ENCODE measurements around the gene XRN2. TPM values are rescaled to one million over a fixed set of nuclear protein-coding genes. Genes with fewer than 3 reads are reported as not detected.

Gene XRN2
- total RNA-seq, 1 experiment from 2014 or later, result 76.8 TPM

DNA sequence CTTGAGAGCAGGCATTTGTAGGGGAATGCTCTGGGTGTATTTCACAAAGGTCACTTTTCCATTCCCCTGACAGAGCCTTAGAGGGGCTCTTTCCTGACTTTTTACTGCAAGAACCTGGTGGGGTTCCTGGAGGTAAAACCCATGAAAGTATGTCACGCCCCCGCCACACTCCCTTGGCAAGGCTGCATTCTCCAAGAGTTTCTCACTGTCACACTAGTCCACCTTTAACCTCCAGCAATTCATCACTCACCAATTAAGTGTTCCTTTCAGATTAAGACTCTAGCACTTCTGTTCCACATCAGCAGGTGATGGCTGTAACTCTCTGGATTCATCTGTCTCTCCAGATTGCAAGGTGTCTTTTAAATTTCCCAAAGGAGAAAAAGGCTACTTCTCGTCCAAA is 126.9 kb downstream of the XRN2 start:
- Histone ChIP-seq H3K9me2 (replicated peaks; ENCODE audit: low read length) (no peaks in the 10 kb centered on the region), H3K9ac (ENCODE audit: low read length) (no peak overlapping the region), H3K36me3 (ENCODE audit: low read depth, low read length) (no peaks in the 10 kb centered on the region), H2AFZ (ENCODE audit: low read length) (no peak overlapping the region), H3K27ac (ENCODE audit: low read length) (no peak overlapping the region), H3F3A (ENCODE audit: low read length, unreplicated experiment) (no peaks in the 10 kb centered on the region), H3K27me3 (ENCODE audit: low read length) (no peaks in the 10 kb centered on the region), H4K20me1 (ENCODE audit: low read length) (no peaks in the 10 kb centered on the region), H3K4me1 (ENCODE audit: insufficient read depth, low read length) (peaks cover 12% of the 10 kb centered on the region), H3K79me2 (ENCODE audit: low read length) (no peaks in the 10 kb centered on the region), H3K4me3 (ENCODE audit: low read length) (no peak overlapping the region), H3K4me2 (ENCODE audit: low read length) (no peak overlapping the region), H3K9me3 (ENCODE audit: low read length) (peaks cover 2% of the 10 kb centered on the region; the same call in 1 of the 2 replicates)
- DNase-seq (no peak), ATAC-seq (no peak)
- POLR2A ChIA-PET (ENCODE audit: unreplicated experiment), result no interaction called here
- CTCF ChIA-PET, result no interaction called here
- TF ChIP-seq EZH2phosphoT487 (IDR thresholded peaks at IDR 0.05; ENCODE audit: borderline replicate concordance, low read length) (no peak), EZH2 (IDR thresholded peaks at IDR 0.05; ENCODE audit: low read length, unreplicated experiment) (no peak), CTCF (conservative IDR thresholded peaks at IDR 0.05; ENCODE audit: low read depth, low read length) (no peak)
- intact Hi-C loops (cut with micrococcal nuclease), result no loop called here
- BruUV-seq (replicated peaks), result no TSS peak

GRCh38 chr20:21432911-21433310 is 129.8 kb downstream of the XRN2 start:
- peaks cover 31% of the 10 kb centered on the region for H3K4me1 ChIP-seq (ENCODE audit: insufficient read depth, low read length)
- H3K4me3 ChIP-seq (ENCODE audit: low read length), result no peak overlapping the region
- no peak overlapping the region for H2AFZ ChIP-seq (ENCODE audit: low read length)
- ChIA-PET POLR2A (ENCODE audit: unreplicated experiment) (no interaction called here), CTCF (no interaction called here)
- no peak overlapping the region for H3K9ac ChIP-seq (ENCODE audit: low read length)
- no peak for TF ChIP-seq EZH2 (IDR thresholded peaks at IDR 0.05; ENCODE audit: low read length, unreplicated experiment)
- no peak for TF ChIP-seq CTCF (conservative IDR thresholded peaks at IDR 0.05; ENCODE audit: low read depth, low read length)
- TF ChIP-seq EZH2phosphoT487 (IDR thresholded peaks at IDR 0.05; ENCODE audit: borderline replicate concordance, low read length), result no peak
- H3K79me2 ChIP-seq (ENCODE audit: low read length), result no peaks in the 10 kb centered on the region
- 0 out of 2 replicates have a peak, but pooled peaks cover 3% of the 10 kb centered on the region for H3K9me2 ChIP-seq (replicated peaks; ENCODE audit: low read length)
- H3K9me3 ChIP-seq (ENCODE audit: low read length), result no peaks in the 10 kb centered on the region
- no peaks in the 10 kb centered on the region for H4K20me1 ChIP-seq (ENCODE audit: low read length)
- ATAC-seq, result no peak
- H3K36me3 ChIP-seq (ENCODE audit: low read depth, low read length), result no peaks in the 10 kb centered on the region
- no peaks in the 10 kb centered on the region for H3F3A ChIP-seq (ENCODE audit: low read length, unreplicated experiment)
- intact Hi-C loops (cut with micrococcal nuclease), result no loop called here
- H3K4me2 ChIP-seq (ENCODE audit: low read length), result no peak overlapping the region
- H3K27me3 ChIP-seq (ENCODE audit: low read length), result no peaks in the 10 kb centered on the region
- BruUV-seq (replicated peaks), result no TSS peak
- H3K27ac ChIP-seq (ENCODE audit: low read length), result no peak overlapping the region
- peak; percentile 52 for DNase-seq

DNA sequence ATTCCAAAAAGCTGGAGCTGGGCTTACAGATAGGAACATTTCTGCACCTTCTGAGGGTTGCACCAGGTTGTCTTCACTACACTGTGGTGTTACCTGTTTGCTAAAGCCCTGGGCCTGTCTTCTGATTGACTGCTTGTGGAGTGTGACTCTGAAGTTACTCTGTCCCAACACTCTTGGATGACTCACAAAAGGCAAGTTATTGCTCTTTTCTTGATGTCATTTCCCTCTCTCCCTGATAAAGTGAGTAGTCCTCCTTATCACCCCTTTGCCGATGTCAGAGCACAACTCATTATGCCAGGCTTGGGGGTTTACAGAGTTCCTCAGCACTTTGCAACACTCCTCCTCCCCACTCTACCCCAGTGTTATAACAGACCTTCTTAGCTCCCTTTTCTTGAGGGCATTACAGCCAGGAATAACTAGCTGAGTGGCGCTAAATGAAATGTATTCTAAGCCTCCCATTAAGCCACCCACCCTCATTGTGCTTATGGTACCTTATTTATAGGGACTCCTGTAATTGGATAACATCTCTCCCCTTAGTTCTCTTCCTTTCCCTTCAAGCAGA is 130.3 kb downstream of the XRN2 start:
- H3K9me3 ChIP-seq (ENCODE audit: low read length), result no peaks in the 10 kb centered on the region
- H3K9ac ChIP-seq (ENCODE audit: low read length), result no peak overlapping the region
- H3K4me1 ChIP-seq (ENCODE audit: insufficient read depth, low read length), result peaks cover 31% of the 10 kb centered on the region
- H3K79me2 ChIP-seq (ENCODE audit: low read length), result no peaks in the 10 kb centered on the region
- DNase-seq, result peak; percentile 56
- H3K4me3 ChIP-seq (ENCODE audit: low read length), result no peak overlapping the region
- TF ChIP-seq CTCF (conservative IDR thresholded peaks at IDR 0.05; ENCODE audit: low read depth, low read length), result no peak
- TF ChIP-seq EZH2 (IDR thresholded peaks at IDR 0.05; ENCODE audit: low read length, unreplicated experiment), result no peak
- TF ChIP-seq EZH2phosphoT487 (IDR thresholded peaks at IDR 0.05; ENCODE audit: borderline replicate concordance, low read length), result no peak
- H3K27me3 ChIP-seq (ENCODE audit: low read length), result no peaks in the 10 kb centered on the region
- intact Hi-C loops (cut with micrococcal nuclease), result no loop called here
- H3F3A ChIP-seq (ENCODE audit: low read length, unreplicated experiment), result no peaks in the 10 kb centered on the region
- no TSS peak for BruUV-seq (replicated peaks)
- H3K4me2 ChIP-seq (ENCODE audit: low read length), result no peak overlapping the region
- H3K9me2 ChIP-seq (replicated peaks; ENCODE audit: low read length), result 0 out of 2 replicates have a peak, but pooled peaks cover 3% of the 10 kb centered on the region
- ATAC-seq, result peak; percentile 45
- CTCF ChIA-PET, result no interaction called here
- POLR2A ChIA-PET (ENCODE audit: unreplicated experiment), result no interaction called here
- H4K20me1 ChIP-seq (ENCODE audit: low read length), result no peaks in the 10 kb centered on the region
- no peak overlapping the region for H3K27ac ChIP-seq (ENCODE audit: low read length)
- no peak overlapping the region for H2AFZ ChIP-seq (ENCODE audit: low read length)
- no peaks in the 10 kb centered on the region for H3K36me3 ChIP-seq (ENCODE audit: low read depth, low read length)

Data from PC-3 (cell line).